GM21528 (cell line): ENCODE measurements around the gene MAPK8IP2.

Experiments
- ATAC-seq: cut with Tn5 transposase; IDR thresholded peaks from one replicate; pipeline ENCODE4 v1.9.1; 2021; ENCODE audit warnings: mild to moderate bottlenecking, moderate library complexity; ENCODE audit not compliant: unreplicated experiment, low FRiP score

MAPK8IP2 gene

GRCh38 chr22:50600538-50600937 is at the start of gene MAPK8IP2:
TSS of gene MAPK8IP2 (plus strand) at chr22:50600793. CDS start at chr22:50600819, 26 bp downstream.
- no peak for ATAC-seq

GRCh38 chr22:50551160-50551752 is 49.3 kb upstream of the MAPK8IP2 start:
- no peak for ATAC-seq

GRCh38 chr22:50553310-50553709 is 47.3 kb upstream of the MAPK8IP2 start:
- no peak for ATAC-seq

GRCh38 chr22:50556703-50557102 is 43.9 kb upstream of the MAPK8IP2 start:
- ATAC-seq = no peak

GRCh38 chr22:50560034-50560433 is 40.6 kb upstream of the MAPK8IP2 start:
- no peak for ATAC-seq

GRCh38 chr22:50561401-50562358 is 38.9 kb upstream of the MAPK8IP2 start:
- ATAC-seq = no peak

- peak; percentile 85 for ATAC-seq
Observed at GRCh38 chr22:50562523-50563412, 37.8 kb upstream of the MAPK8IP2 start, which contains the start of gene SYCE3. TSS of gene SYCE3 (minus strand) at chr22:50562919. CDS start at chr22:50556405, 6,514 bp downstream.

GRCh38 chr22:50563413-50564160 is 37.0 kb upstream of the MAPK8IP2 start:
- ATAC-seq = no peak

- ATAC-seq = no peak
Observed at GRCh38 chr22:50564289-50564688, 36.3 kb upstream of the MAPK8IP2 start.

GRCh38 chr22:50567721-50568252 is 32.8 kb upstream of the MAPK8IP2 start:
- ATAC-seq = no peak

GRCh38 chr22:50568626-50569025 is 32.0 kb upstream of the MAPK8IP2 start:
- no peak for ATAC-seq

- no peak for ATAC-seq
Observed at GRCh38 chr22:50569041-50569459, 31.5 kb upstream of the MAPK8IP2 start.

GRCh38 chr22:50569896-50570535 is 30.6 kb upstream of the MAPK8IP2 start:
- ATAC-seq = no peak

- ATAC-seq = no peak
Observed at GRCh38 chr22:50570861-50571260, 29.7 kb upstream of the MAPK8IP2 start.

GRCh38 chr22:50571264-50572175 is 29.1 kb upstream of the MAPK8IP2 start:
- no peak for ATAC-seq

GRCh38 chr22:50572965-50573364 is 27.6 kb upstream of the MAPK8IP2 start:
- no peak for ATAC-seq

GRCh38 chr22:50573491-50574382 is 26.9 kb upstream of the MAPK8IP2 start:
- no peak for ATAC-seq
